Liver (tissue), 9 donors: Measurements from ENCODE around the gene SCUBE1. TPM values are rescaled to one million over a fixed set of nuclear protein-coding genes. Genes with fewer than 3 reads are reported as not detected.

Source experiments
- DNase-seq: peaks from one replicate; pipeline ENCODE4 v3.0.0-alpha.2; 2017; ENCODE audit warnings: low spot score
- H3K27ac ChIP-seq, 2 donors: one replicate each; pipeline ENCODE4 v1.7.0; 2013; ENCODE audit warnings: inconsistent platforms in 2 of 2, low read length in 2 of 2, control low read depth in 1 of 2, low read depth in 1 of 2, mild to moderate bottlenecking in 1 of 2
- H3K27me3 ChIP-seq, 4 donors: one replicate each; pipeline versions ENCODE4 v1.6.1 to v1.7.0; 2013; ENCODE audit warnings: low read length in 3 of 4, inconsistent platforms in 1 of 4, mild to moderate bottlenecking in 1 of 4, moderate library complexity in 1 of 4; ENCODE audit not compliant: control insufficient read depth in 4 of 4, insufficient read depth in 4 of 4
- H3K36me3 ChIP-seq, 4 donors: one replicate each; pipeline versions ENCODE4 v1.6.1 to v1.7.0; 2013; ENCODE audit warnings: low read length in 3 of 4, mild to moderate bottlenecking in 3 of 4, low read depth in 1 of 4, moderate library complexity in 1 of 4; ENCODE audit not compliant: control insufficient read depth in 4 of 4, insufficient read depth in 3 of 4
- H3K4me1 ChIP-seq, 4 donors: one replicate each; pipeline versions ENCODE4 v1.6.1 to v1.7.0; 2013; ENCODE audit warnings: low read length in 3 of 4, mild to moderate bottlenecking in 3 of 4, moderate library complexity in 1 of 4; ENCODE audit not compliant: control insufficient read depth in 4 of 4, insufficient read depth in 4 of 4
- H3K4me3 ChIP-seq, 3 donors: one replicate each; pipeline versions ENCODE4 v1.6.1 to v1.7.0; 2013; ENCODE audit warnings: low read length in 3 of 3, control low read depth in 1 of 3, low read depth in 1 of 3, mild to moderate bottlenecking in 1 of 3
- H3K9ac ChIP-seq, 2 donors: one replicate each; pipeline ENCODE4 v1.7.0; 2013; ENCODE audit warnings: low read length in 2 of 2, mild to moderate bottlenecking in 2 of 2, moderate library complexity in 2 of 2, control low read depth in 1 of 2, low read depth in 1 of 2
- H3K9me3 ChIP-seq, 4 donors: one replicate each; pipeline versions ENCODE4 v1.6.1 to v1.7.0; 2013; ENCODE audit warnings: low read length in 3 of 4; ENCODE audit not compliant: control insufficient read depth in 4 of 4
- EGR1 ChIP-seq, 2 donors: IDR thresholded peaks; 2 replicates each; pipeline ENCODE4 v1.6.1; 2016 to 2018; ENCODE audit warnings: antibody characterized with exemption in 2 of 2, low read depth in 2 of 2
- FOXA1 ChIP-seq: IDR thresholded peaks from 2 replicates; pipeline ENCODE4 v1.6.1; 2016; ENCODE audit warnings: antibody characterized with exemption
- FOXA2 ChIP-seq: IDR thresholded peaks from 2 replicates; pipeline ENCODE4 v1.6.1; 2016; ENCODE audit warnings: antibody characterized with exemption
- GABPA ChIP-seq, 2 donors: IDR thresholded peaks in 1 of 2; conservative IDR thresholded peaks in 1 of 2; 2 replicates each; pipeline ENCODE4 v1.6.1; 2016; ENCODE audit warnings: antibody characterized with exemption in 2 of 2, mild to moderate bottlenecking in 1 of 2, moderate library complexity in 1 of 2
- HNF4A ChIP-seq, 2 donors: conservative IDR thresholded peaks; 2 replicates each; pipeline ENCODE4 v1.6.1; 2016; ENCODE audit warnings: antibody characterized with exemption in 2 of 2, mild to moderate bottlenecking in 2 of 2
- HNF4G ChIP-seq: IDR thresholded peaks from 2 replicates; pipeline ENCODE4 v1.6.1; 2016; ENCODE audit warnings: antibody characterized with exemption
- JUND ChIP-seq, 2 donors: IDR thresholded peaks; 2 replicates each; pipeline ENCODE4 v1.6.1; 2016; ENCODE audit warnings: antibody characterized with exemption in 2 of 2
- NR2F2 ChIP-seq: IDR thresholded peaks from 2 replicates; pipeline ENCODE4 v1.6.1; 2016; ENCODE audit warnings: antibody characterized with exemption
- RAD21 ChIP-seq, 2 donors: IDR thresholded peaks; 2 replicates each; pipeline ENCODE4 v1.6.1; 2016; ENCODE audit warnings: antibody characterized with exemption in 2 of 2, mild to moderate bottlenecking in 2 of 2
- RXRA ChIP-seq, 2 donors: IDR thresholded peaks; 2 replicates each; pipeline ENCODE4 v1.6.1; 2017 to 2018; ENCODE audit warnings: antibody characterized with exemption in 2 of 2, mild to moderate bottlenecking in 1 of 2
- SP1 ChIP-seq: IDR thresholded peaks from 2 replicates; pipeline ENCODE4 v1.6.1; 2018; ENCODE audit warnings: antibody characterized with exemption, mild to moderate bottlenecking
- TAF1 ChIP-seq: conservative IDR thresholded peaks from 2 replicates; pipeline ENCODE4 v1.6.1; 2016; ENCODE audit warnings: antibody characterized with exemption, mild to moderate bottlenecking
- YY1 ChIP-seq: IDR thresholded peaks from 2 replicates; pipeline ENCODE4 v1.6.1; 2016; ENCODE audit warnings: antibody characterized with exemption, mild to moderate bottlenecking
- WGBS: extraction: QIAGEN DNeasy Blood & Tissue Kit; methylation state at CpG from one replicate; pipeline ENCODE4 v1.1.7; 2013; 5-methylcytosine and 5-hydroxymethylcytosine counted together
- polyA plus RNA-seq, 2 donors: library from polyadenylated mRNA; stranded (reverse) in 1 of 2; unstranded in 1 of 2; fragments of 200-250 nt in 1 of 2; fragments of >200 nt in 1 of 2; fragmentation: Nextera tagmentation in 1 of 2; extraction: Ambion mirVana in 1 of 2; gene quantifications; one replicate each; pipeline versions ENCODE4 v1.2.1 to v1.2.3, GENCODE V29; 2013 to 2015
- total RNA-seq, 2 donors: library from RNA; depleted of rRNA; stranded (reverse); fragments of >200 nt; gene quantifications; one replicate each; pipeline ENCODE4 v1.2.3, GENCODE V29; 2014
- TF ChIP-seq, protein P1 (sequence below): IDR thresholded peaks from 2 replicates; pipeline ENCODE4 v1.6.1; 2016; ENCODE audit warnings: antibody characterized with exemption
- TF ChIP-seq, protein P2 (sequence below): IDR thresholded peaks from 2 replicates; pipeline ENCODE4 v1.6.1; 2016; ENCODE audit warnings: antibody characterized with exemption, mild to moderate bottlenecking
- TF ChIP-seq, protein P3 (sequence below): IDR thresholded peaks from 2 replicates; pipeline ENCODE4 v1.6.1; 2016; ENCODE audit warnings: antibody characterized with exemption
- TF ChIP-seq, protein P4 (sequence below): fragments of 150-350 bp; IDR thresholded peaks from 2 replicates; pipeline ENCODE4 v1.5.1; 2017; ENCODE audit warnings: improper control_type of control experiment, low read depth, low read length; ENCODE audit not compliant: missing input control
- TF ChIP-seq, protein P5 (sequence below): IDR thresholded peaks from 2 replicates; pipeline ENCODE4 v1.6.1; 2016; ENCODE audit warnings: antibody characterized with exemption
- donor health status: healthy.
- donor health status: healthy.
- donor health status: healthy.
- donor health status: healthy.
- donor health status: healthy.

Gene SCUBE1
- total and polyA plus RNA-seq, 4 donors = 0.07 to 0.46 (median 0.08) TPM; not detected in 1

DNA sequence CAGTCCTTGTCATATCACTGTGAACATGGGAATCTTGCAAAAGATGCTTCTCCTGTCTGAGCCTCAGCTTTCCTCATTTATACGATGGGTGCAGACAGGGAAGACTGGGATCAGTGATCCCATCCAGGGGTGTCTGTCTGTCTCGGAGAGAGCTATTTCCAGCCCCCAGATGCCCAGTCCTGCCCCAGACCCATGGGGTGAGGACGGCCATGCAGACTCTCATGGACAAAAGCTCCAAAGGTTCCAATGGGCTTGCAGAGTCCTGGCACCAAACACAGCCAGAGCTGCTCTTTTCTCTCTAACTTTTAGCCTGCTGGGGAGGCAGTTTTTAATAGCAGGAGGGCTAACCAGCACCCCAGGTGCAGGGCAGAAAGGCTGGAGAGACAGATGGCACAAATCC is 5.2 kb downstream of the SCUBE1 start:
- H3K27me3 ChIP-seq = peaks cover 0 to 2% (median under 1%) of the 10 kb centered on the region in 4 donors
- DNase-seq = no peak
- WGBS = 90% methylated on average over 3 of the region's 3 CpGs
- no peak overlapping the region for H3K27ac ChIP-seq
- no peak overlapping the region for H3K4me3 ChIP-seq
- peaks cover 0 to 2% (median 0%) of the 10 kb centered on the region in 4 donors for H3K4me1 ChIP-seq
- H3K9me3 ChIP-seq = no peaks in the 10 kb centered on the region
- H3K36me3 ChIP-seq = no peaks in the 10 kb centered on the region
- TF ChIP-seq GABPA (IDR thresholded peaks at IDR 0.05 in 1 of 2, conservative IDR thresholded peaks at IDR 0.05 in 1 of 2) (no peak), YY1 (no peak), HNF4G (no peak), JUND (IDR thresholded peaks at IDR 0.05) (no peak), NR2F2 (no peak), SP1 (no peak), FOXA2 (no peak), TAF1 (no peak), EGR1 (IDR thresholded peaks at IDR 0.05; ENCODE audit: low read depth in 2 of 2) (no peak), RXRA (IDR thresholded peaks at IDR 0.05) (no peak), RAD21 (IDR thresholded peaks at IDR 0.05) (no peak), FOXA1 (no peak), HNF4A (conservative IDR thresholded peaks at IDR 0.05) (no peak)
- TF ChIP-seq, protein P1, sequence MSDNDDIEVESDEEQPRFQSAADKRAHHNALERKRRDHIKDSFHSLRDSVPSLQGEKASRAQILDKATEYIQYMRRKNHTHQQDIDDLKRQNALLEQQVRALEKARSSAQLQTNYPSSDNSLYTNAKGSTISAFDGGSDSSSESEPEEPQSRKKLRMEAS = no peak
- TF ChIP-seq, protein P2, sequence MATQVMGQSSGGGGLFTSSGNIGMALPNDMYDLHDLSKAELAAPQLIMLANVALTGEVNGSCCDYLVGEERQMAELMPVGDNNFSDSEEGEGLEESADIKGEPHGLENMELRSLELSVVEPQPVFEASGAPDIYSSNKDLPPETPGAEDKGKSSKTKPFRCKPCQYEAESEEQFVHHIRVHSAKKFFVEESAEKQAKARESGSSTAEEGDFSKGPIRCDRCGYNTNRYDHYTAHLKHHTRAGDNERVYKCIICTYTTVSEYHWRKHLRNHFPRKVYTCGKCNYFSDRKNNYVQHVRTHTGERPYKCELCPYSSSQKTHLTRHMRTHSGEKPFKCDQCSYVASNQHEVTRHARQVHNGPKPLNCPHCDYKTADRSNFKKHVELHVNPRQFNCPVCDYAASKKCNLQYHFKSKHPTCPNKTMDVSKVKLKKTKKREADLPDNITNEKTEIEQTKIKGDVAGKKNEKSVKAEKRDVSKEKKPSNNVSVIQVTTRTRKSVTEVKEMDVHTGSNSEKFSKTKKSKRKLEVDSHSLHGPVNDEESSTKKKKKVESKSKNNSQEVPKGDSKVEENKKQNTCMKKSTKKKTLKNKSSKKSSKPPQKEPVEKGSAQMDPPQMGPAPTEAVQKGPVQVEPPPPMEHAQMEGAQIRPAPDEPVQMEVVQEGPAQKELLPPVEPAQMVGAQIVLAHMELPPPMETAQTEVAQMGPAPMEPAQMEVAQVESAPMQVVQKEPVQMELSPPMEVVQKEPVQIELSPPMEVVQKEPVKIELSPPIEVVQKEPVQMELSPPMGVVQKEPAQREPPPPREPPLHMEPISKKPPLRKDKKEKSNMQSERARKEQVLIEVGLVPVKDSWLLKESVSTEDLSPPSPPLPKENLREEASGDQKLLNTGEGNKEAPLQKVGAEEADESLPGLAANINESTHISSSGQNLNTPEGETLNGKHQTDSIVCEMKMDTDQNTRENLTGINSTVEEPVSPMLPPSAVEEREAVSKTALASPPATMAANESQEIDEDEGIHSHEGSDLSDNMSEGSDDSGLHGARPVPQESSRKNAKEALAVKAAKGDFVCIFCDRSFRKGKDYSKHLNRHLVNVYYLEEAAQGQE = no peak
- TF ChIP-seq, protein P3, sequence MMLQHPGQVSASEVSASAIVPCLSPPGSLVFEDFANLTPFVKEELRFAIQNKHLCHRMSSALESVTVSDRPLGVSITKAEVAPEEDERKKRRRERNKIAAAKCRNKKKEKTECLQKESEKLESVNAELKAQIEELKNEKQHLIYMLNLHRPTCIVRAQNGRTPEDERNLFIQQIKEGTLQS = no peak
- TF ChIP-seq, protein P4, sequence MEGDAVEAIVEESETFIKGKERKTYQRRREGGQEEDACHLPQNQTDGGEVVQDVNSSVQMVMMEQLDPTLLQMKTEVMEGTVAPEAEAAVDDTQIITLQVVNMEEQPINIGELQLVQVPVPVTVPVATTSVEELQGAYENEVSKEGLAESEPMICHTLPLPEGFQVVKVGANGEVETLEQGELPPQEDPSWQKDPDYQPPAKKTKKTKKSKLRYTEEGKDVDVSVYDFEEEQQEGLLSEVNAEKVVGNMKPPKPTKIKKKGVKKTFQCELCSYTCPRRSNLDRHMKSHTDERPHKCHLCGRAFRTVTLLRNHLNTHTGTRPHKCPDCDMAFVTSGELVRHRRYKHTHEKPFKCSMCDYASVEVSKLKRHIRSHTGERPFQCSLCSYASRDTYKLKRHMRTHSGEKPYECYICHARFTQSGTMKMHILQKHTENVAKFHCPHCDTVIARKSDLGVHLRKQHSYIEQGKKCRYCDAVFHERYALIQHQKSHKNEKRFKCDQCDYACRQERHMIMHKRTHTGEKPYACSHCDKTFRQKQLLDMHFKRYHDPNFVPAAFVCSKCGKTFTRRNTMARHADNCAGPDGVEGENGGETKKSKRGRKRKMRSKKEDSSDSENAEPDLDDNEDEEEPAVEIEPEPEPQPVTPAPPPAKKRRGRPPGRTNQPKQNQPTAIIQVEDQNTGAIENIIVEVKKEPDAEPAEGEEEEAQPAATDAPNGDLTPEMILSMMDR = no peak
- TF ChIP-seq, protein P5, sequence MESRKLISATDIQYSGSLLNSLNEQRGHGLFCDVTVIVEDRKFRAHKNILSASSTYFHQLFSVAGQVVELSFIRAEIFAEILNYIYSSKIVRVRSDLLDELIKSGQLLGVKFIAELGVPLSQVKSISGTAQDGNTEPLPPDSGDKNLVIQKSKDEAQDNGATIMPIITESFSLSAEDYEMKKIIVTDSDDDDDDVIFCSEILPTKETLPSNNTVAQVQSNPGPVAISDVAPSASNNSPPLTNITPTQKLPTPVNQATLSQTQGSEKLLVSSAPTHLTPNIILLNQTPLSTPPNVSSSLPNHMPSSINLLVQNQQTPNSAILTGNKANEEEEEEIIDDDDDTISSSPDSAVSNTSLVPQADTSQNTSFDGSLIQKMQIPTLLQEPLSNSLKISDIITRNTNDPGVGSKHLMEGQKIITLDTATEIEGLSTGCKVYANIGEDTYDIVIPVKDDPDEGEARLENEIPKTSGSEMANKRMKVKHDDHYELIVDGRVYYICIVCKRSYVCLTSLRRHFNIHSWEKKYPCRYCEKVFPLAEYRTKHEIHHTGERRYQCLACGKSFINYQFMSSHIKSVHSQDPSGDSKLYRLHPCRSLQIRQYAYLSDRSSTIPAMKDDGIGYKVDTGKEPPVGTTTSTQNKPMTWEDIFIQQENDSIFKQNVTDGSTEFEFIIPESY = no peak
- H3K9ac ChIP-seq = no peak overlapping the region
